HEK293T (cell line): Measurements from ENCODE around the gene FBH1.

ENCODE experiments used
- ELF4 ChIP-seq: fragments of 450-650 bp; IDR thresholded peaks from 2 replicates; pipeline ENCODE4 v1.6.1; 2017; ENCODE audit warnings: antibody characterized with exemption
- LEF1 ChIP-seq: fragments of 450-650 bp; IDR thresholded peaks from 2 replicates; pipeline ENCODE4 v1.6.1; 2017; ENCODE audit warnings: mild to moderate bottlenecking, borderline replicate concordance
- ZNF384 ChIP-seq: fragments of 450-650 bp; IDR thresholded peaks from 2 replicates; pipeline ENCODE4 v1.6.1; 2016

GRCh38 chr10:5958077-5958476 is 68.0 kb downstream of the FBH1 start:
- TF ChIP-seq ELF4 (no peak), ZNF384 (no peak), LEF1 (no peak)
